IgD-negative memory B cell (primary cell): ENCODE measurements around the gene NUF2. TPM values are rescaled to one million over a fixed set of nuclear protein-coding genes. Genes with fewer than 3 reads are reported as not detected.

Source experiments
- H3K27ac Mint-ChIP-seq, 3 donors: one replicate each; pipeline ENCODE4 v1.8.0; 2020 to 2022; ENCODE audit warnings: mild to moderate bottlenecking in 3 of 3, mixed read lengths in 3 of 3, moderate library complexity in 1 of 3
- H3K27me3 Mint-ChIP-seq: one replicate; pipeline ENCODE4 v1.8.0; 2021; ENCODE audit warnings: mixed read lengths
- H3K36me3 Mint-ChIP-seq: one replicate; pipeline ENCODE4 v1.8.0; 2020; ENCODE audit warnings: mild to moderate bottlenecking, mixed read lengths
- H3K4me1 Mint-ChIP-seq, 3 donors: one replicate each; pipeline ENCODE4 v1.8.0; 2020 to 2022; ENCODE audit warnings: mixed read lengths in 3 of 3, mild to moderate bottlenecking in 1 of 3
- H3K4me3 Mint-ChIP-seq, 4 donors: one replicate each; pipeline ENCODE4 v1.8.0; 2020 to 2022; ENCODE audit warnings: mild to moderate bottlenecking in 4 of 4, mixed read lengths in 4 of 4, moderate library complexity in 3 of 4
- H3K9me3 Mint-ChIP-seq, 3 donors: one replicate each; pipeline ENCODE4 v1.8.0; 2020 to 2021; ENCODE audit warnings: mixed read lengths in 3 of 3, mild to moderate bottlenecking in 1 of 3
- polyA plus RNA-seq: library from polyadenylated mRNA; unstranded; fragments of 300-500 nt; fragmentation: Illumina TruSeq; gene quantifications from one replicate; pipeline ENCODE4 v1.2.3, GENCODE V29; 2021

The NUF2 gene
- polyA plus RNA-seq, 1 donor from 2014 or later = 1.2 TPM

DNA sequence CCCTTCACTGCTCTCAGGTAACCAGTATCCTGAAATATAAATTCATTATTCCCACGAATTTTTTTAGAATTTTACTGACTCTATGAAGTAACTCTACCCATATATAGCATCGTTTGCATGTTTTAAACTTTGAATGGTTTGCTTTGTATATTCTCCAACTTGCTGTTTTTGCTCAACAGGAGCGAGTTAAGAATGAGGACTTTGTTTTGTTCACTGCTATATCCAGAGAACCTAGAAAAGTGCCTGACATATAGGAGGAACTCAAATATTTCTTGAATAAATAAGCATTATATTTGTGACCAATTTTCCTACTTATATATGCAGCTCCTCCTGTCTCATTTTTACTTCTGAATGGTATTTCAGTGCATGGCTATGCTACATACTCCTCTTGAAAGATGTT lies 43.4 kb downstream of the NUF2 start:
- Mint-ChIP-seq H3K4me3 (no peak overlapping the region), H3K27ac (no peak overlapping the region), H3K4me1 (peaks cover 4 to 6% (median 6%) of the 10 kb centered on the region in 3 donors), H3K9me3 (no peaks in the 10 kb centered on the region), H3K27me3 (peaks cover 3% of the 10 kb centered on the region), H3K36me3 (no peaks in the 10 kb centered on the region)

DNA sequence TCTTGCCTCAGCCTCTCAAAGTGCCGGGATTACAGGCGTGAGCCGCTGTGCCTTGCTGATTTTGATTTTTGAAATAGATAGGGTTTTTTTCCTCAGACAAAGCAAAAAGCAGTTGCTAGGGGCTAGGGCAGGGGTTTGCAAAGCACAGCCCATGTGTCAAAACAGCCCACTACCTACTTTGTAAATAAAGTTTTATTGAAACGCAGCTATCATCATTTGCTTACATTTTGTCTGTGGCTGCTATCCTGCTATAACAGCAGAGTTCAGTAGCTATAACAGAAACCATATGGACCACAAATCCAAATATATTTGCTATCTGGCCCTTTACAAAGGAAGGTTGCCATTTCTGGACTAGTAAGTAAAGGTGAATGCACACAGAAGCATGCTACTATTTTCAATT lies 44.8 kb downstream of the NUF2 start:
- Mint-ChIP-seq H3K36me3 (no peaks in the 10 kb centered on the region), H3K4me3 (no peak overlapping the region), H3K27me3 (peaks cover 3% of the 10 kb centered on the region), H3K27ac (no peak overlapping the region), H3K4me1 (peaks cover 2 to 3% (median 2%) of the 10 kb centered on the region in 3 donors), H3K9me3 (no peaks in the 10 kb centered on the region)

GRCh38 chr1:163367721-163368120 lies 46.0 kb downstream of the NUF2 start:
- Mint-ChIP-seq H3K4me1 (no peaks in the 10 kb centered on the region), H3K36me3 (no peaks in the 10 kb centered on the region), H3K4me3 (no peak overlapping the region), H3K27me3 (peaks cover 2% of the 10 kb centered on the region), H3K9me3 (no peaks in the 10 kb centered on the region), H3K27ac (no peak overlapping the region)

DNA sequence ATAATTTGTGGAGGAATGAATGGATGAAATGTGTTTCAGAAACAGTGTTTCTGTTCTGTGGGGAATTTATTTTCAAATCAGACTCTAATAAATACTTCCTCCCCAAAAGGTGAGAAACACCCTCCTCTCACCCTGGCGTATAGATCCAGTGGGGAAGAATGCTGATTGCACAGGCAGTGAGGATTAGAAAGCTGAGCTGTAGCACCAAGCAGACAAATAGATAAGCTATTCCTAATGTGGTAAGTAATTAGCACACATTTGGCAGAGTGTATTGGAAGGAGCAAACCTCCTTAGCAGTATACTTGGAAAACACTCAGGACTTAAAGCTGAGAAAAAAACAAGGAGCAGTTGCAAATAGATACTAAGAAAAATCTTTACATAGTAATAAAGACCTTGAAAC lies 50.8 kb downstream of the NUF2 start:
- H3K27ac Mint-ChIP-seq = no peak overlapping the region
- peaks cover 4% of the 10 kb centered on the region for H3K27me3 Mint-ChIP-seq
- H3K4me3 Mint-ChIP-seq = no peak overlapping the region
- no peaks in the 10 kb centered on the region for H3K9me3 Mint-ChIP-seq
- no peaks in the 10 kb centered on the region for H3K36me3 Mint-ChIP-seq
- no peaks in the 10 kb centered on the region for H3K4me1 Mint-ChIP-seq

DNA sequence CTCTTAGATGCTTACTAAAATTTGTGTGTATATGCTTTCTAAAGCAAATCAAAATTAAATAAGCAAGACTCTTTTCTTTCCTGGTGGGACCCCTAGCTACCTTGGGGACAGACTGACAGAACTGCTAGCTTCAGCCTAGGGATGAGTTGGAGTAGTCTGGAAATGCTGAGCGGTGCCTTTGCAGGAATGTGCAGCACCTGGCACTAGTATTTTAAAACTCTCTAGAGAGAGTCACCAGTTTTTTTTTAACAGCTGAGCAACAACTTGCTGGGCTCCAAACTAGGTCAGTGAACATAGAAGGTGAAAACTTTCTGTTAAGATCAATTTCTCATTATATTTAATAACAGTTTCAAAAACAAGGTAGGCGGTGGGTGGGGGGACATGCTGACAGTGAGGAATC lies 56.8 kb downstream of the NUF2 start:
- no peak overlapping the region for H3K4me3 Mint-ChIP-seq
- H3K4me1 Mint-ChIP-seq = no peaks in the 10 kb centered on the region
- H3K27ac Mint-ChIP-seq = no peak overlapping the region
- H3K9me3 Mint-ChIP-seq = no peaks in the 10 kb centered on the region
- H3K27me3 Mint-ChIP-seq = peaks cover 7% of the 10 kb centered on the region
- no peaks in the 10 kb centered on the region for H3K36me3 Mint-ChIP-seq

DNA sequence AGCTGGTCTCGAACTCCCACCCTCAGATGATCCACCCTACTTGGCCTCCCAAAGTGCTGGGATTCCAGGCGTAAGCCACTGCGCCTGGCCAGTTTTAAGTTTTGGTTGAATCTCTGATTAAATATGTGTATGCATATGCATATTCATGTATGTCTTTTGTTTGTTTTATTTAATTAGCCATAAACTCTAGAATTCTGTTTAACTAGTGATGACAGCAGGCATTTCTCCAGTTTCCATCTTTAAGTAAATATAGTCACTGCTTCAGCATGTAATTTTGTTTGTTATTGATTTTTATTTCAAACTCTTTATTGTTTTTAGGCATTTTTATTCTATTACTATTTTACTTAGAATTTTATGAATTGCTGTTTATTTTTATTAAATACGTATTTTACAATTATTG lies 58.0 kb downstream of the NUF2 start:
- peaks cover 6% of the 10 kb centered on the region for H3K27me3 Mint-ChIP-seq

GRCh38 chr1:163381487-163382184 lies 59.9 kb downstream of the NUF2 start:
- no peak overlapping the region for H3K4me3 Mint-ChIP-seq
- no peak overlapping the region for H3K27ac Mint-ChIP-seq
- peaks cover 7% of the 10 kb centered on the region for H3K27me3 Mint-ChIP-seq

More for the DNA sequence above, 58.0 kb downstream of the NUF2 start:
- Mint-ChIP-seq H3K4me1 (no peaks in the 10 kb centered on the region), H3K27ac (no peak overlapping the region), H3K9me3 (no peaks in the 10 kb centered on the region), H3K4me3 (no peak overlapping the region), H3K36me3 (no peaks in the 10 kb centered on the region)

DNA sequence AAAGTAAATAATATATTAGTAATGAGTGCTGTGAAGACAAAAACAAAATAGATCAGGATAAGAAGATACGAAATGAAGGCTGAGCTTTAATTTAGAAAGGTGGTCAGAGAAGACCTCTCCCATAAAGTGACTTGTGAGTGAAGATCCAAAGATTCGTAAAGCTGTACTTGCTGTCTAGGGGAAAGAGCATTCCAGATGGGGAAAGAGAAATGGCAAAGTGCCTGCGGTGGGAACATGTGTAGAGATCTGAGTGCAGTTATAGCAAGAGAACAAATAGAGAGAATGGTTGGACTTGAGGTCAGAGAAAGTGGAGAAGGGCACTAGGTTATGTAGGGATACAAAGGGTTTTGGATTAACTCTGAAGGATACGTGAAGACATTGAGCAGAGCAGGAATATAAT lies 60.6 kb downstream of the NUF2 start:
- H3K27me3 Mint-ChIP-seq = peaks cover 10% of the 10 kb centered on the region
- H3K36me3 Mint-ChIP-seq = no peaks in the 10 kb centered on the region
- H3K9me3 Mint-ChIP-seq = no peaks in the 10 kb centered on the region
- H3K27ac Mint-ChIP-seq = no peak overlapping the region
- no peaks in the 10 kb centered on the region for H3K4me1 Mint-ChIP-seq
- no peak overlapping the region for H3K4me3 Mint-ChIP-seq

More at GRCh38 chr1:163381487-163382184, 59.9 kb downstream of the NUF2 start:
- no peaks in the 10 kb centered on the region for H3K4me1 Mint-ChIP-seq
- H3K9me3 Mint-ChIP-seq = no peaks in the 10 kb centered on the region
- no peaks in the 10 kb centered on the region for H3K36me3 Mint-ChIP-seq

DNA sequence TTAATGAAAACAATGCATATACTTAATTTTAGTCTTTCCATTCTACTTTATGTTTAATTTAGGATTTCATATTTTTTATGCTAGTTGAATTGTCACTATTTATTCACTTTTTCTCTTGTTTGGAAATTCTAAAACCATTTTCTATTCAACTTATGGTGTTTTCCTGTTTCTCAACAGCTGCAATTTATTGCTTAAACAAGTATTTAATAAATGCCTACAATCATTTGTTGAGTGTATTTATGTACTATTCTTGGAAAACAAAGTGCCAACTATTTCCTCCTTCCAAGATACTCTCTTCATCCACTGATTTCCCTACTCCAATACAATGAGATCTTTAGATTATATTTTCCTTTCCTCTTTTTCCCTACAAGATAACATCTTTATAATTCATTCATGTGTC lies 65.4 kb downstream of the NUF2 start:
- no peak overlapping the region for H3K27ac Mint-ChIP-seq
- H3K27me3 Mint-ChIP-seq = peaks cover 14% of the 10 kb centered on the region
- no peak overlapping the region for H3K4me3 Mint-ChIP-seq
- no peaks in the 10 kb centered on the region for H3K36me3 Mint-ChIP-seq
- no peaks in the 10 kb centered on the region for H3K9me3 Mint-ChIP-seq
- H3K4me1 Mint-ChIP-seq = no peaks in the 10 kb centered on the region

DNA sequence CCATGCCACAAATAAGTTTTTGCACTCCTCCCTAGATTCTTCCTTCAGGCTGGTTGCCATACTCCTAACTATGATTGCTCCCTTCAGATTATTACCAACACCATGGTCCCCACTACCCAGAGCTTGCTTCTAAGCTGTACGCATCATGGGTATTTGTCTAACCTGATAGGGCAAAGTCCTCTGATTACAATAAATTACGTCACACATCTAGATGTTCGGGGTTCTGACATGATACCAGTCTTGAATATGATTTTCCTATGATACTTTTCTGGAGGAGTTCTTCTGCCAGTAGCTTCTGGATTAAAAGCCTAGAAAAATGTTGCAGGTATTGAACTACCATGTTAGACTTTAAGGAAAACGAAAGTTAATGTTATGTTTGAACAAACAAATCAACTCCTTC lies 67.2 kb downstream of the NUF2 start:
- Mint-ChIP-seq H3K9me3 (no peaks in the 10 kb centered on the region), H3K4me3 (no peak overlapping the region), H3K27ac (no peak overlapping the region), H3K4me1 (no peaks in the 10 kb centered on the region), H3K27me3 (peaks cover 17% of the 10 kb centered on the region), H3K36me3 (no peaks in the 10 kb centered on the region)

DNA sequence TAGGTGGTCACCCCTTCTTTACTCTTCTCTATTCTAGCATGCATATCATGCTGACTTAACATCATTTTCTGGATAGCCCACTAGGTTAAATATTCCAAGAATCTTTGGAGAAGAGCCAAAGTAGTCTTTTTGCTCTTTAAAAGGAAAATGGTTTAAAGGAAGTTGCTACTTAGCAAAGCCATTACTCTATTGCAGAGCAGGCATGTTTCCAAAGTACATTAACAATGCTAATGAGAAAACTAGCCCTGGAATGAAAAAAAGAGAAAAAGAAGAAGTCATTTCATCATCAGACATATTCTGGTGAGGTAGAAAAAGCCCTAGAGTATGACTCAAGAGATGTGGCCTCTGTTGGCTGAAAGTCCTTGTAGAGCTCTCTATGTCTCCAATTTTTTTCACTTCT lies 74.0 kb downstream of the NUF2 start:
- no peaks in the 10 kb centered on the region for H3K36me3 Mint-ChIP-seq
- no peak overlapping the region for H3K27ac Mint-ChIP-seq
- no peaks in the 10 kb centered on the region for H3K9me3 Mint-ChIP-seq
- peaks cover 20% of the 10 kb centered on the region for H3K27me3 Mint-ChIP-seq
- no peak overlapping the region for H3K4me3 Mint-ChIP-seq
- H3K4me1 Mint-ChIP-seq = no peaks in the 10 kb centered on the region

- Mint-ChIP-seq H3K27me3 (peaks cover 18% of the 10 kb centered on the region), H3K4me1 (peaks cover 0 to 2% (median 0%) of the 10 kb centered on the region in 3 donors), H3K36me3 (no peaks in the 10 kb centered on the region), H3K4me3 (no peak overlapping the region), H3K27ac (no peak overlapping the region), H3K9me3 (no peaks in the 10 kb centered on the region)
These were observed 75.9 kb downstream of the NUF2 start for GRCh38 chr1:163397451-163398200.

DNA sequence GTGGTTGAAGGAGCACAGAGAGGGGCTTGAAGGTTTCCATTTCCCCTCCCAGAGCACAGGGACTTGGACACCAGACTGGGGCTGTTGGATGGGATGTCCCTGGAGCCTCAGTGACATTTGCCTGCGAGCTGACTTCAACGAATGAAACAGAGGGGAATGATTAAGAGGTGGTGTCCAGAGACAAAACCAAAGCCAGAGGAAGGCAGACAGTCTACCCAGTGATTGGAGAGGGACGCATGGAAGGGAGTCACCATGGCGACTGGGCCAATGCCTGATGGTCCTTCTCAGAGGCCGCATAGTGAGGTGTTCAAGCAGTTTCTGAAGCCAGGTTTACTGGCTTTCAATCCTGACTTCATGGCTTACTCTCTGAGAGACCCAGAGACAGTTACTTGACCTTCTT lies 77.2 kb downstream of the NUF2 start:
- Mint-ChIP-seq H3K4me1 (peaks cover 0 to 2% (median 0%) of the 10 kb centered on the region in 3 donors), H3K9me3 (no peaks in the 10 kb centered on the region), H3K27me3 (peaks cover 11% of the 10 kb centered on the region), H3K36me3 (no peaks in the 10 kb centered on the region), H3K27ac (no peak overlapping the region), H3K4me3 (no peak overlapping the region)

DNA sequence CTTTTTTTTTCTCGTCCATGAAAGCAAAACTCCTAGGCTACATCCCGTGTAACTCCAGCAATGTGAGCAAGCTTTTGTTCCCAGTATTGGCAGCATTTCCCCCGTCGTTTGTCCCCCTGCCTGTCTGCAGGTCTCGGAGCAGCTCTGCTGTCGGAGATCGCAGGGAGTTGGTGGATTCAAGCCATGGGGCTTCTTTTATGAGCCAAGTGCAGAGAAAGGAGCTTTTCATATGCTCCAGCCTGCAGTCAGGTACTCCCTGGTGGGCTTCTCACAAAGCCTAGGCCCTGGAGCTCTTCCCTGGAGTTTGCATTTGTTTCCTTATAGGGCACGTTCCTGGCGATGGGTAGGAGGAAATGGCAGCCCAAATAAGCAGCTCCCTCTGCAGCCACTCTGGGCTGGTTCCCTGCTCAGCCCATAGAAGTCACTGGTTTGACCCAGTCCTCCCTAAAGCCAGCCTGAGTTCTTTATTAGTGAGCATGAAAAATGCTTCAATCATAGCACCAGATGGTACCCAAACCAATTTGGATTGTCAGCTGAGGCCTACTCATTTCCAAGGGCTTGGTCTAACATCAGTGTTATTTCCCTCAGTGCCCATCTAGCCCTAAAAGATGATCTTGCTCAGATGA lies 78.3 kb downstream of the NUF2 start:
- Mint-ChIP-seq H3K4me1 (peaks cover 0 to 2% (median 0%) of the 10 kb centered on the region in 3 donors), H3K27me3 (peaks cover 10% of the 10 kb centered on the region), H3K36me3 (no peaks in the 10 kb centered on the region), H3K4me3 (no peak overlapping the region), H3K27ac (no peak overlapping the region), H3K9me3 (no peaks in the 10 kb centered on the region)

DNA sequence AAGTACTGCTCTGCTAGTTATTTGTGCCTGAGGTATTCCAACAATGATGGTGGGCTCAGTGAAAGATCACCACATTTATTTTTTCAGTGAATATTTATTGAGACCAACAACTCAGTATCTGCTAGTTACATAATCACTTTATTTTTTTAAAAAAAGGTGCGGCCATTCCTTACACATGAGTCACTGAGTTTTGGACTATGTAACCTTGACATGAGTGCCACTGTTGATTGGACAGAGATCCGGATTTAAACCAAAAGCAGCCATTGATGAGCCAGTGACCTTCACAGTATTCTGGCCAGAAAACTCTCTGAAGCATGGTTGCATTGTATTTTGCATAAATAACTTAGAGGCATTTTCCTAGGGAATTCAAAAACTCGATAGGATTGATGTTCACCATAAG lies 79.5 kb downstream of the NUF2 start:
- Mint-ChIP-seq H3K4me3 (no peak overlapping the region), H3K27me3 (peaks cover 10% of the 10 kb centered on the region), H3K4me1 (peaks cover 0 to 2% (median 0%) of the 10 kb centered on the region in 3 donors), H3K9me3 (no peaks in the 10 kb centered on the region), H3K36me3 (no peaks in the 10 kb centered on the region), H3K27ac (no peak overlapping the region)
